HG03558 (cell line): ENCODE data around the gene SLC43A3.
"Not testable (repeated sequence)": the region's sequence is repeated elsewhere in the genome, so short reads cannot be mapped to it uniquely, and the experiment has no call there.

Experiments used
- ATAC-seq: cut with Tn5 transposase; IDR thresholded peaks from one replicate; pipeline ENCODE4 v1.9.1; 2021; ENCODE audit warnings: moderate number of reproducible peaks; ENCODE audit not compliant: unreplicated experiment; ENCODE audit errors: extremely low read depth

The SLC43A3 gene

DNA sequence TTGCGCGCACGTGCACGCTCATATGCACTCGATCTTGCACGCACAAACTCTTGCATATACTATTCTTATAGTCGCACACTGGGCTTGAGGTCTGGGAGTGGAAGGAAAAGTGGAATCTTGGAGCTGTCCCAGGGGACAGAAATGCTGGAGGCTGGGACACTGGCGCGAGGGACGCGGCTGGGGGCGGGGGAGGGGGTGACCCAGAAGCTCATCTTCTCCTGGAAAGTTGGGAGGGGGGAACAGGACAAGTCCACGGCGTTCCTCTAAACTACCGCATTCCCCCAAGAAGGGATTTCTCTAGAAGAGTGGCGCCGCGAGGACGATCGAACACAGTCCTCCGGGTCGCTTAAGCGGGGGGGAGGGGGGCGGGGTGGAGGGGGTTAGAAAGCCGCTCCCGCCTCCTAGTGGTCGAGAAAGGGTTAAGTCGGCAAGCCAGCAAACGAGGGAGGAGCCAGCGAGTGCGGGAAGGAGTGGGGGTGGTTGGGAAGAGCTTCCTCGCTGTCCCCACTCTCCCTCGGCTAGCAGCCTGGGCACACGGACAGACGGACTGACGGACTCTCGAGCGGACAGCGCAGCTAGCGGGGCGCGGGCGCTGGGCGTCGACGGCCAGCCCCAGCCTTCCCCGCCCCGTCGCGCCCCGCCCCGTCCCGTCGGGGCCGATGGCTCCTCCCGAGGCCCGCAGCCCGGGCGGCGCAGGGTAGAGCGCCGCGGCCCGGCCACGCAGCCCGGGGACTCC lies 33.3 kb upstream of the SLC43A3 start, which contains the start of gene RTN4RL2:
RTN4RL2 (plus strand) TSS at position 507 of the 736 bp plus-strand sequence. CDS start 338 bp downstream, outside the sequence.
- ATAC-seq: no peak

GRCh38 chr11:57459164-57460021 lies 32.5 kb upstream of the SLC43A3 start:
- no peak for ATAC-seq

- ATAC-seq: no peak
Observed at GRCh38 chr11:57458410-57459163, 31.7 kb upstream of the SLC43A3 start.

GRCh38 chr11:57458060-57458409 lies 31.1 kb upstream of the SLC43A3 start:
- no peak for ATAC-seq

- no peak for ATAC-seq
Observed at GRCh38 chr11:57457643-57458023, 30.7 kb upstream of the SLC43A3 start.

DNA sequence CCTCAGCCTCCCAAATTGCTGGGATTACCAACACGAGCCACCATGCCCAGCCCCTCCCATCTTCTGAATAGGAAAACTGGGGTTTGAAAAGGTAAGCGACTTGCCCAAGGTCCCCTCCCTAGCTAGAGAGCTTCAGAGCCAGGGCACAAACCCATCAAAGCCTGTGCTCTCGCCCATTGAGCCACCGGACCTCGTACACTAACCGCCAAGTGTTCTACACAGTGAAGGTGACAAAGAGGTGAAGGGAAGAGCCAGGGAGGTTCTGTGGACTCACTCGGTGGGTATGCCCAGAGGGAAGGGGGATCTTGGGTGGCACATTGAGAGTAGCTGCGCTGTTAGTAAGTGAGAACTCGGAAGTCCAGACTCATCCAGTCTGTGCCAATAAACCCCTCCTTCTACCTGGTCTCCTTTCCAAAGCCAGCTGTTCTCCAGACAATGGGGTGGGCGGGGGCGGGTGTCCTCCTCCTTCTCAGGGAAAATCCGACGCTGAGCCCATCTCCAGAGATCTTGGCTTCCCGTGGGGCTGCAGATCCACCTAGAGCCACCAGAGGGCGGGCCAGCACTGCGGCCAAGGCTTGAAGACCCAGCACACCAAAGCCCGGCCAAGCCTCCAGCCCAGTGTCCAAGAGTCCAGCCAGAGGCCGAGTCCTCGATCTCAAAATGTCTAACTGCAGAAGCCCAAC lies 30.2 kb upstream of the SLC43A3 start:
- ATAC-seq: no peak

- no peak for ATAC-seq
Observed at GRCh38 chr11:57453543-57454177, 26.7 kb upstream of the SLC43A3 start.

DNA sequence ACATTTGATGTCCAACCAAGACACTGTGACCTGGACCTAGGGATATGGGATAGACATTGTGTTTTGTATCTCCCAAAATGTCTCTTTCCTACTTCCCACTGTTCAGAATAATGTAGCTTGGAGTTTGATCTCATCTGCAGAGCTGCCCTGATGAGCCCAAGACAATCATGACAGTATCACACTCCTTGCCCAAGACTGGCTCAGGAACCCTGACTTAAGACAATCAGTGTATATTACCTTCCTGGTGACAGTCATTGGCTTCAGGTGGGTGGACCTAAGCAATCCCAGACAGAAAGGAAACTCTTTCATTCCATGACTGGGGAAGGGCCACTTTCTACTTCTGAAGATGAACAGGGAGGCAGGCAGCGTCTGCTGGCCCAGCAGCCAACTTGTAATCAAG lies 19.1 kb upstream of the SLC43A3 start:
- no peak for ATAC-seq

DNA sequence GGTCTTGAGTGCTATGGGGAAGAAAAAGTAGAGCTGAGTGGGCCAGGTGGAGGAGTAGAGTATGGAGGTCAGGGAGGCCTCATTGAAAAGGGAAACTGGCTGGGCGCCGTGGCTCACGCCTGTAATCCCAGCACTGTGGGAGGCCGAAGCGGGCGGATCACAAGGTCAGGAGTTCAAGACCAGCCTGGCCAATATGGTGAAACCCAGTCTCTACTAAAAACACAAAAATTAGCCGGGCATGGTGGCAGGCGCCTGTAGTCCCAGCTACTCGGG lies 18.1 kb upstream of the SLC43A3 start:
- ATAC-seq: not testable (repeated sequence)

DNA sequence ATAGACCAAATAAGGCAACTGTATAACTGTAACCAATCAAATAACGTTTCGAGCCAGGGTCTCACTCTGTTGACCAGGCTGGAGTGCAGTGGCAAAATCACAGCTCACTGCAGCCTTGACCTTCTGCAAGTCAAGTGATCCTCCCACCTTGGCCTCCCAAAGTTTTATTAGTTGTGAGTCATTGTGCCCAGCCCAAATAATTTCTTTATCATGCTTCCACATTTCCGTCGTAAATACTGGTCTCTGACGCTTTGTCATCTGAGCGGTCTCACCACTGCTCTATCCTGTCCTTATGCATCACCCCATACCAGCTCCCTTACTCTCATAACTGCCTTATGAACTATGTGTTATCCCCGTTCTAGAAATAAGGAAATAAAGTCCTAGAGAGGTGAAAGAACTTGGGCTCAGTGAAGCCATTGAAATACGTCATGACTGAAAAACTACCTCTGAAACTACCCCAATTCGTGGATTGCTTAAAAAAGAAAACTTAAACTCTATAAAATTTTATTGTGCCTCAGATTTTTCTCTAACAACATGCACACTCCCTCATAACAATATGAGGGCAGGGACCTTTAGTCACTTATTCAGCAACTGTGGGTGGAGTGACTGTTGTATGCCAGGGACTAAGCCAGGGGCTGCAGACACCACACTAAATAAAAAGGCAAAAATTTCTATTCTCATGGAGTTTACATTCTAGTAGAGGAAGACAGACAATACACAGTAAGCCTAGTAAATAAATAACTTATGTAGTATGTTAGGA lies 17.6 kb upstream of the SLC43A3 start:
- ATAC-seq: no peak

GRCh38 chr11:57440744-57441414 lies 14.0 kb upstream of the SLC43A3 start:
- no peak for ATAC-seq

- ATAC-seq: no peak
Observed at GRCh38 chr11:57439786-57440185, 12.9 kb upstream of the SLC43A3 start.

GRCh38 chr11:57438345-57439285 lies 11.7 kb upstream of the SLC43A3 start:
- ATAC-seq: no peak

GRCh38 chr11:57436031-57436430 lies 9.1 kb upstream of the SLC43A3 start:
- ATAC-seq: no peak

GRCh38 chr11:57434640-57435546 lies 8.0 kb upstream of the SLC43A3 start:
- no peak for ATAC-seq

DNA sequence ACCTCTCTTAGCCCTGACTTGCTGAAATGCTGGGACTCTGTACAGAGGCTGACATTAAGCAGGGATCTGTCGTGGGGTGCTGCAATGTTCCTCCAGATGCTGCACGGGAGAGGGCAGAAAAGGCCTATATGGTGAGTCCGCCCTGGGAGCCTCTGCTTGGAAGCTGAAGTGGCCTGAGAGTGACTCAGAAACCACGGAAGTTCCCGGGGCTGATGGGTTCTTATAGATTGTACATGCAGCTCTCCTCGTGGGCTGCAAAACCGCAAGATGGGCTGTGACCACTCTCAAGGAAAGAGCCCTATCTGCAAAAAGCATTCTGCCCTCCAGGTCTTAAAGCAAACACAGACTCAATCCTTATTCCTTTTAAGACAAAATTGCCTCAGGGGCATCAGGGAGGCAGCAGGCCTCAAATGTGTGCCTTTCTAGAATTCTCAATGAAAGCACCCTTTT lies 5.8 kb upstream of the SLC43A3 start:
- ATAC-seq: no peak

DNA sequence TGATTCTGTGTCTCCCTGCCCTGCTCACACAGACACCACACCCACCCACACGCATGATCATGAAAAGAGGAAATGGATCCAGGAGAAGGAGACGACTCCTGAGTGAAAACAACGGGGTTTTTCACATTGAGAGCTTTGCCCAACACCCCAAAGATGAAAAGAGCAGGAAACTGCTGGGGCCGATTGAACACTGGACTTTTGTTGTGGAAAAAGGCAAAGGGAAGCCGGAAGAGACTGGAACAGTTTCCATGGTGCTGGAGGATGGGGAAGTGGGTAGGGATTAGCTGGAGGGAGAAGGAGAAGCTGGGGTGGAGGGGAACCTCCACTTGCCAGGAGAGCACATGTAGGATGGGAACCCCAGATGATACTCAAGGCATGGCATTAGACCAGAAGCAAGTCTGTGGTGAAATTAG lies 5.2 kb upstream of the SLC43A3 start:
- no peak for ATAC-seq
